HepG2 (cell line): ENCODE measurements around the gene MAP2K7. TPM values are rescaled to one million over a fixed set of nuclear protein-coding genes. Genes with fewer than 3 reads are reported as not detected.

ENCODE experiments used
- AHDC1 ChIP-seq: sonication (generic); formaldehyde crosslinking; IDR thresholded peaks from 2 replicates; pipeline ENCODE4 v1.5.1; 2020; ENCODE audit warnings: mild to moderate bottlenecking, missing genetic modification reagents, borderline replicate concordance
- CBX1 ChIP-seq: IDR thresholded peaks from one replicate; pipeline ENCODE4 v1.6.1; 2016; ENCODE audit warnings: antibody characterized with exemption, low read depth
- GFI1 ChIP-seq: sonication (generic); formaldehyde crosslinking; IDR thresholded peaks from 2 replicates; pipeline ENCODE4 v1.5.0; 2020; ENCODE audit warnings: missing genetic modification reagents, mild to moderate bottlenecking, borderline replicate concordance
- GLI4 ChIP-seq: sonication (generic); formaldehyde crosslinking; IDR thresholded peaks from 2 replicates; pipeline ENCODE4 v1.5.1; 2020; ENCODE audit warnings: missing genetic modification reagents, mild to moderate bottlenecking, moderate library complexity, borderline replicate concordance
- HHEX ChIP-seq: IDR thresholded peaks from 2 replicates; pipeline ENCODE4 v1.6.1; 2016; ENCODE audit warnings: control low read depth
- KDM2A ChIP-seq: sonication (generic); formaldehyde crosslinking; IDR thresholded peaks from 2 replicates; pipeline ENCODE4 v1.4.0; 2020; ENCODE audit warnings: low read depth, missing genetic modification reagents, borderline replicate concordance
- NR2F1 ChIP-seq, 2 experiments: fragments of 450-650 bp in 1 of 2; formaldehyde crosslinking in 1 of 2; IDR thresholded peaks; 2 replicates each; pipeline versions ENCODE4 v1.5.0 to v1.6.1; 2016 to 2020; ENCODE audit warnings: mild to moderate bottlenecking in 1 of 2, missing compliant biosample characterization in 1 of 2, missing genetic modification reagents in 1 of 2, moderate library complexity in 1 of 2
- SRSF4 ChIP-seq: fragments of 200-400 bp; formaldehyde crosslinking; IDR thresholded peaks from one replicate; pipeline ENCODE4 v1.6.1; 2018; ENCODE audit warnings: mild to moderate bottlenecking, low read depth, low read length, moderate library complexity; ENCODE audit not compliant: poor library complexity, severe bottlenecking
- TARDBP ChIP-seq: sonication (generic); formaldehyde crosslinking; IDR thresholded peaks from 2 replicates; pipeline ENCODE4 v1.8.0; 2022; ENCODE audit warnings: mild to moderate bottlenecking, missing genetic modification reagents
- ZNF318 ChIP-seq: sonication (generic); formaldehyde crosslinking; IDR thresholded peaks from 2 replicates; pipeline ENCODE4 v1.4.0; 2020; ENCODE audit warnings: mild to moderate bottlenecking, missing genetic modification reagents
- ZNF446 ChIP-seq: sonication (generic); formaldehyde crosslinking; IDR thresholded peaks from 2 replicates; pipeline ENCODE4 v1.5.0; 2020; ENCODE audit warnings: mild to moderate bottlenecking, missing genetic modification reagents
- ZSCAN22 ChIP-seq: sonication (generic); formaldehyde crosslinking; IDR thresholded peaks from 2 replicates; pipeline ENCODE4 v1.4.0; 2020; ENCODE audit warnings: mild to moderate bottlenecking, missing genetic modification reagents
- ZSCAN25 ChIP-seq: sonication (generic); formaldehyde crosslinking; IDR thresholded peaks from 2 replicates; pipeline ENCODE4 v1.8.0; 2022; ENCODE audit warnings: mild to moderate bottlenecking, missing genetic modification reagents
- ZSCAN9 ChIP-seq: IDR thresholded peaks from 2 replicates; pipeline ENCODE4 v1.6.1; 2016; ENCODE audit warnings: borderline replicate concordance
- polyA plus RNA-seq, 8 experiments: library from polyadenylated mRNA; depleted of rRNA in 3 of 8; stranded (reverse) in 7 of 8; unstranded in 1 of 8; fragments of >200 nt; fragmentation: Illumina TruSeq in 4 of 8; extraction: Trizol in 4 of 8; gene quantifications; 2 replicates each; pipeline versions ENCODE4 v1.2.1 to v1.2.3, GENCODE V29; 2011 to 2016; ENCODE audit warnings: low read depth in 4 of 8, missing spikeins in 1 of 8, mixed read lengths in 1 of 8; ENCODE audit not compliant: insufficient read depth in 1 of 8
- total RNA-seq, 5 experiments: library from RNA; depleted of rRNA; stranded (reverse); fragments of >200 nt; fragmentation: Illumina TruSeq; extraction: Trizol; gene quantifications; 2 replicates each; pipeline ENCODE4 v1.2.3, GENCODE V29; 2016; ENCODE audit warnings: low read depth in 1 of 5
- TF ChIP-seq, protein P1 (sequence below): sonication (generic); formaldehyde crosslinking; IDR thresholded peaks from 2 replicates; pipeline ENCODE4 v1.9.0; 2022; ENCODE audit warnings: missing genetic modification reagents, mild to moderate bottlenecking, borderline replicate concordance

The MAP2K7 gene
- total and polyA plus RNA-seq, 2 of the 13 experiments (the other 11 are each of a cell fraction or from before 2014, with no cell fraction given): 9.0 to 10.8 TPM

- TF ChIP-seq ZNF318 (CRISPR knock-in tag): no peak
- TF ChIP-seq KDM2A (CRISPR knock-in tag): no peak
- no peak for TF ChIP-seq NR2F1 (CRISPR knock-in tag; IDR thresholded peaks at IDR 0.05)
- TF ChIP-seq ZSCAN25 (CRISPR knock-in tag): no peak
- no peak for TF ChIP-seq HHEX (CRISPR knock-in tag)
- TF ChIP-seq ZNF446: no peak
- TF ChIP-seq TARDBP (CRISPR knock-in tag): 0 out of 2 replicates have a peak, but pooled peaks have one; percentile 21
- no peak for TF ChIP-seq ZSCAN9 (CRISPR knock-in tag)
- TF ChIP-seq, protein P1, sequence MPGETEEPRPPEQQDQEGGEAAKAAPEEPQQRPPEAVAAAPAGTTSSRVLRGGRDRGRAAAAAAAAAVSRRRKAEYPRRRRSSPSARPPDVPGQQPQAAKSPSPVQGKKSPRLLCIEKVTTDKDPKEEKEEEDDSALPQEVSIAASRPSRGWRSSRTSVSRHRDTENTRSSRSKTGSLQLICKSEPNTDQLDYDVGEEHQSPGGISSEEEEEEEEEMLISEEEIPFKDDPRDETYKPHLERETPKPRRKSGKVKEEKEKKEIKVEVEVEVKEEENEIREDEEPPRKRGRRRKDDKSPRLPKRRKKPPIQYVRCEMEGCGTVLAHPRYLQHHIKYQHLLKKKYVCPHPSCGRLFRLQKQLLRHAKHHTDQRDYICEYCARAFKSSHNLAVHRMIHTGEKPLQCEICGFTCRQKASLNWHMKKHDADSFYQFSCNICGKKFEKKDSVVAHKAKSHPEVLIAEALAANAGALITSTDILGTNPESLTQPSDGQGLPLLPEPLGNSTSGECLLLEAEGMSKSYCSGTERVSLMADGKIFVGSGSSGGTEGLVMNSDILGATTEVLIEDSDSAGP (CRISPR knock-in tag): no peak
- TF ChIP-seq GFI1 (CRISPR knock-in tag): no peak
- no peak for TF ChIP-seq ZSCAN22
- peak; percentile 73; the same call in 1 of the 2 replicates for TF ChIP-seq AHDC1 (CRISPR knock-in tag)
- TF ChIP-seq SRSF4: no peak
- TF ChIP-seq GLI4: no peak
- TF ChIP-seq CBX1: peak; percentile 31
Observed at GRCh38 chr19:7897292-7897691, 6.4 kb upstream of the MAP2K7 start (continued).
